OCI-LY7 (cell line): ENCODE data around the gene CAB39. TPM values are rescaled to one million over a fixed set of nuclear protein-coding genes. Genes with fewer than 3 reads are reported as not detected.
A peak's percentile ranks its signal among the peaks of the same experiment; 100 is the strongest.

ENCODE experiments used
- BruUV-seq: library from RNA; stranded (reverse); fragments of 400-500 nt; replicated peaks from 2 replicates; lab custom pipeline; 2021; lab: Mats Ljungman, UMichigan
- CTCF ChIA-PET: fragments of 300-600 bp; sonication (Branson Sonifier 250); formaldehyde crosslinking; loops from one replicate; lab custom pipeline; 2022; ENCODE audit warnings: antibody characterized with exemption; ENCODE audit not compliant: unreplicated experiment; lab: Charles Lee
- POLR2A ChIA-PET: fragments of 300-600 bp; sonication (Branson Sonifier 250); formaldehyde crosslinking; loops from one replicate; lab custom pipeline; 2022; ENCODE audit warnings: antibody characterized with exemption; lab: Charles Lee
- DNase-seq: peaks from one replicate; pipeline ENCODE4 v3.0.0-alpha.2; 2015; ENCODE audit warnings: low spot score
- H2AFZ ChIP-seq: fragments of 200-600 bp; sonication (generic), shearing (Covaris generic); 2 replicates; pipeline ENCODE4 v1.6.1; 2014; ENCODE audit warnings: mild to moderate bottlenecking, antibody characterized with exemption, low read length, moderate library complexity
- H3K27ac ChIP-seq: fragments of 200-600 bp; sonication (generic); 2 replicates; pipeline ENCODE4 v1.5.1; 2014; ENCODE audit warnings: mixed run types, low read depth, mild to moderate bottlenecking, moderate library complexity, low read length, inconsistent platforms; ENCODE audit not compliant: poor library complexity, severe bottlenecking
- H3K36me3 ChIP-seq: fragments of 200-600 bp; sonication (generic); 2 replicates; pipeline ENCODE4 v1.6.1; 2014; ENCODE audit warnings: mild to moderate bottlenecking, antibody characterized with exemption, low read length, moderate library complexity, mixed read lengths; ENCODE audit not compliant: insufficient read depth
- H3K4me1 ChIP-seq: fragments of 200-600 bp; sonication (generic); 2 replicates; pipeline ENCODE4 v1.5.1; 2014; ENCODE audit warnings: mild to moderate bottlenecking, low read length; ENCODE audit not compliant: insufficient read depth, poor library complexity, severe bottlenecking
- H3K4me2 ChIP-seq: fragments of 200-600 bp; sonication (generic); 2 replicates; pipeline ENCODE4 v1.6.1; 2014; ENCODE audit warnings: mild to moderate bottlenecking, low read length
- H3K4me3 ChIP-seq: fragments of 200-600 bp; sonication (generic); 2 replicates; pipeline ENCODE4 v1.5.1; 2014; ENCODE audit warnings: mild to moderate bottlenecking, low read depth, low read length; ENCODE audit not compliant: poor library complexity, severe bottlenecking
- H3K79me2 ChIP-seq: fragments of 200-600 bp; sonication (generic); 2 replicates; pipeline ENCODE4 v1.6.1; 2016; ENCODE audit warnings: low read depth, mild to moderate bottlenecking, low read length, moderate library complexity, mixed read lengths; ENCODE audit not compliant: insufficient read depth
- H3K9me2 ChIP-seq: fragments of 200-600 bp; sonication (generic); 2 replicates; pipeline ENCODE4 v1.6.1; 2016; ENCODE audit warnings: mild to moderate bottlenecking, low read length, mixed read lengths; ENCODE audit not compliant: insufficient read depth
- H3K9me3 ChIP-seq: fragments of 200-600 bp; sonication (generic); 2 replicates; pipeline ENCODE4 v1.6.1; 2014; ENCODE audit warnings: mild to moderate bottlenecking, mixed run types, low read length, mixed read lengths
- H4K20me1 ChIP-seq: fragments of 200-600 bp; sonication (generic); 2 replicates; pipeline ENCODE4 v1.6.1; 2014; ENCODE audit warnings: mild to moderate bottlenecking, antibody characterized with exemption, low read length, moderate library complexity, mixed read lengths; ENCODE audit not compliant: insufficient read depth
- EZH2phosphoT487 ChIP-seq: fragments of 200-600 bp; sonication (generic); IDR thresholded peaks from 2 replicates; pipeline ENCODE4 v1.6.1; 2018; ENCODE audit warnings: low read depth, borderline replicate concordance, mild to moderate bottlenecking, mixed run types, antibody characterized with exemption, low read length, moderate library complexity, mixed read lengths
- intact Hi-C: fragments of 100-400 bp; cut with micrococcal nuclease; formaldehyde crosslinking; loops from one replicate; pipeline ENCODE4 v1.10.0; 2022; ENCODE audit not compliant: unreplicated experiment
- total RNA-seq, 2 experiments: library from RNA; depleted of rRNA in 1 of 2; stranded (reverse); fragments of >200 nt in 1 of 2; shearing (Covaris generic) in 1 of 2; gene quantifications; 2 replicates each; pipeline ENCODE4 v1.2.3, GENCODE V29; 2014 to 2022
- TF ChIP-seq, protein P1 (sequence below): fragments of 200-600 bp; sonication (generic); conservative IDR thresholded peaks from 2 replicates; pipeline ENCODE4 v1.5.1; 2014; ENCODE audit warnings: mild to moderate bottlenecking, antibody characterized with exemption, low read length, moderate library complexity, mixed read lengths

Gene CAB39
- total RNA-seq, 2 experiments from 2014 or later, result 39.3 to 53.4 TPM

DNA sequence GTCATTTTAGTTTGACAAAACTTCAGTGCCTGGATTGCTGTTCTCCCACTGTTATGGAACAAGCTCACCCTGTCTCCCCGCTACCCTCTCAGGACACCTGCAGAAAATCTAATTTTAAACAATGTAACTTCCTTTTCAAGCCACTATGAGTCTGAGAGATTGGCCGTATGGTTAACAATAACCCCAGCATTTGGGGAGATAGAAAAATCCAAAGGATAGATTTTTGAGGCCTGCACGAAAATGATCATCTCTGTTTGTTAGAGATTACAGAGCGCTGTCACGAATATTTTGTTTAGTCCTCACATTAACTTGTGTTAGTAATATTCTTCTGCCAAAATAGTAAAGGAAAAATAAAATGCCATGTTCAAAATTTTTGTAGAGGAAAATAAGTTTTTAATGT is 24.7 kb downstream of the CAB39 start:
- Histone ChIP-seq H3K4me1 (peaks cover 42% of the 10 kb centered on the region), H2AFZ (no peak overlapping the region), H3K4me3 (peak overlapping the region; percentile 33), H3K79me2 (peaks cover 78% of the 10 kb centered on the region), H3K4me2 (peak overlapping the region; percentile 75), H3K27ac (peak overlapping the region; percentile 20), H3K9me2 (no peaks in the 10 kb centered on the region), H3K9me3 (no peaks in the 10 kb centered on the region), H3K36me3 (peaks cover 20% of the 10 kb centered on the region), H4K20me1 (0 out of 2 replicates have a peak, but pooled peaks cover 8% of the 10 kb centered on the region)
- TF ChIP-seq, protein P1, sequence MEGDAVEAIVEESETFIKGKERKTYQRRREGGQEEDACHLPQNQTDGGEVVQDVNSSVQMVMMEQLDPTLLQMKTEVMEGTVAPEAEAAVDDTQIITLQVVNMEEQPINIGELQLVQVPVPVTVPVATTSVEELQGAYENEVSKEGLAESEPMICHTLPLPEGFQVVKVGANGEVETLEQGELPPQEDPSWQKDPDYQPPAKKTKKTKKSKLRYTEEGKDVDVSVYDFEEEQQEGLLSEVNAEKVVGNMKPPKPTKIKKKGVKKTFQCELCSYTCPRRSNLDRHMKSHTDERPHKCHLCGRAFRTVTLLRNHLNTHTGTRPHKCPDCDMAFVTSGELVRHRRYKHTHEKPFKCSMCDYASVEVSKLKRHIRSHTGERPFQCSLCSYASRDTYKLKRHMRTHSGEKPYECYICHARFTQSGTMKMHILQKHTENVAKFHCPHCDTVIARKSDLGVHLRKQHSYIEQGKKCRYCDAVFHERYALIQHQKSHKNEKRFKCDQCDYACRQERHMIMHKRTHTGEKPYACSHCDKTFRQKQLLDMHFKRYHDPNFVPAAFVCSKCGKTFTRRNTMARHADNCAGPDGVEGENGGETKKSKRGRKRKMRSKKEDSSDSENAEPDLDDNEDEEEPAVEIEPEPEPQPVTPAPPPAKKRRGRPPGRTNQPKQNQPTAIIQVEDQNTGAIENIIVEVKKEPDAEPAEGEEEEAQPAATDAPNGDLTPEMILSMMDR, result no peak
- no peak for TF ChIP-seq EZH2phosphoT487
- intact Hi-C loops, result no loop called here
- BruUV-seq, result no TSS peak
- POLR2A ChIA-PET, result interaction anchor here (0.9 to 4.2 kb wide), 3 partner anchors 15 to 36 kb away, joined by 5 to 12 read pairs (median 9); no protein-coding TSS in a partner anchor
- CTCF ChIA-PET, result no interaction called here
- DNase-seq, result peak; percentile 41

DNA sequence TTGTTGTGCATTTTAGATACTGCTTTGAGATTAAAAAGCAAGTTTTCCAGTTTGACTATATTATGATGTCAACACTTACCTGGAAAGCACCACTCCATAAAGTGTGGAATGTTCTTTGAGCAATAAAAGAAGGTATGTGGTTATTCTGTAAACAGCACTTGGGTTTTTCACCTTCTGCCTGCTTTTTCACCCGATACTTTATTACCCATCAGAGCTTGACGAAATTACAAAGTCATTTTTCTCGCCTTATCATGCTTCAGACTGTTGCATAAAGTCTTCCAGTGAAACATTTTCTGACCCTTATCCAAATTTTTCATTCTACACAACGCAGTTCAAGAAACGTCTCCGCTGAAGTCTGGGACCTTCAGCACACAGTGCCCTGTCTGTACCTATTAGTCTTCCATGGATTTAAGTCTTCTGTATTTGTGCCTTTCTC is 25.2 kb downstream of the CAB39 start:
- BruUV-seq, result no TSS peak
- H4K20me1 ChIP-seq, result 0 out of 2 replicates have a peak, but pooled peaks cover 8% of the 10 kb centered on the region
- H3K4me2 ChIP-seq, result peak overlapping the region; percentile 75
- DNase-seq, result no peak
- peaks cover 42% of the 10 kb centered on the region for H3K4me1 ChIP-seq
- peaks cover 73% of the 10 kb centered on the region for H3K79me2 ChIP-seq
- H3K27ac ChIP-seq, result peak overlapping the region; percentile 20
- no peaks in the 10 kb centered on the region for H3K9me3 ChIP-seq
- H3K9me2 ChIP-seq, result no peaks in the 10 kb centered on the region
- peak overlapping the region; percentile 33 for H3K4me3 ChIP-seq
- intact Hi-C loops, result no loop called here
- H3K36me3 ChIP-seq, result peaks cover 20% of the 10 kb centered on the region
- POLR2A ChIA-PET, result interaction anchor here (0.9 to 4.2 kb wide), 2 partner anchors 23 to 35 kb away, joined by 5 to 12 read pairs; no protein-coding TSS in a partner anchor
- no peak overlapping the region for H2AFZ ChIP-seq
- TF ChIP-seq, protein P1, result no peak
- no peak for TF ChIP-seq EZH2phosphoT487
- CTCF ChIA-PET, result no interaction called here

DNA sequence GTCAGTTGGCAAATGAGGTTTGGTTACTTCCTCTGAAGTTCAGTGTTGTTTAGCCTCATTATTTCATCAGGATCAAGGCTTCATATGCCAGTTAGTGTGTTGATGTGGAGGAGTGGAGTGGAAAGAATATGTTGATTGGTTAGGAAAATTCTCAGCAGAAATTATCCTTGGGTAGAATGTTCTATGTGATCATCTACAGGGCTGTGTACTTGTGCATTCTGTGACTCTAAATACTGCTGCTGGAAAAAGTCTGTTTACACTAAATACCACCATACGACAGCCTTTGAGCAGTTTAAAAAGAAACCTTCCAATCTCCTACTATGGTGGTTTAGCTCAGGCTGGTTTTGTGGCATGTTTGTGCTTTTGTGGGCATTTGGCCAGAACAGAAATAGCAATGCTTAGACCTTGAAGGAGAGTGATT is 25.8 kb downstream of the CAB39 start:
- BruUV-seq, result no TSS peak

More for the DNA sequence above, 25.8 kb downstream of the CAB39 start:
- intact Hi-C loops, result no loop called here
- ChIA-PET POLR2A (interaction anchor here (0.9 to 4.2 kb wide), 2 partner anchors 24 to 35 kb away, joined by 5 to 12 read pairs; no protein-coding TSS in a partner anchor), CTCF (no interaction called here)
- 0 out of 2 replicates have a peak, but pooled peaks cover 8% of the 10 kb centered on the region for H4K20me1 ChIP-seq
- peaks cover 20% of the 10 kb centered on the region for H3K36me3 ChIP-seq
- H3K4me2 ChIP-seq, result peak overlapping the region; percentile 75; the same call in 1 of the 2 replicates
- TF ChIP-seq EZH2phosphoT487, result no peak
- TF ChIP-seq, protein P1, result no peak
- peaks cover 67% of the 10 kb centered on the region for H3K79me2 ChIP-seq
- no peaks in the 10 kb centered on the region for H3K9me3 ChIP-seq
- H3K4me1 ChIP-seq, result peaks cover 42% of the 10 kb centered on the region
- no peak overlapping the region for H3K27ac ChIP-seq
- H3K4me3 ChIP-seq, result no peak overlapping the region
- H3K9me2 ChIP-seq, result no peaks in the 10 kb centered on the region
- DNase-seq, result no peak
- no peak overlapping the region for H2AFZ ChIP-seq
